Measurements from ENCODE around the gene CHRNA4.

Gene CHRNA4

DNA sequence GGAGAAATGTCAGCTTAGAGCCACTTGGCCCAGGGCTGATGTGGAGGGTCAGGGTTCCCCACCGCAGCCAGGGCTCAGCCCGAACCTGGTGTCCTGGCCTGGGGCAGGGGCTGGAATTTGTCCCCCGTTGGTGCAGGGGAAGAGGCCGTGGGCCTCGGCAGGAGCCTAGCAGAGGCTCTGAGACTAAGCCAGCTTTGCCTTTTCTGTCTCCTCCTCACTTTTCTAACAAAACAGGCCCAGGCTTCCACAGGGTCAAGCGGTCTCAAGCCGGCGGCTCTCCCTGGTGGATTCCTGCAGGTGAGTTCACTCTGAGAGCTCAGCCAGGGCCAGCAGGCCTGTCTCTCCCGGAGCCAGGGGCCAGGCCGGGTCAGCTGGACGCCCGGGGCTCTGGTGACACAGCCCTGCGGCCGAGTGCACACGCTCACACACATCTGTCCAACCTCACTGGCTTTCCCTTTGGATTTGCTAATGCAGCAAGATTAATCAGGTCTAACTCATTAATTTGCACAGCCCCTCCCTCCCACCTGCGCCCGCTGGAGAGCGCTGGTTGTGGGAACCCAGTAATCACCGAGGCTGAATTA is 2.9 kb upstream of the CHRNA4 start:
- DNase-seq (ENCODE audit: low read depth in 2 of 2, low spot score in 1 of 2) = no peak

DNA sequence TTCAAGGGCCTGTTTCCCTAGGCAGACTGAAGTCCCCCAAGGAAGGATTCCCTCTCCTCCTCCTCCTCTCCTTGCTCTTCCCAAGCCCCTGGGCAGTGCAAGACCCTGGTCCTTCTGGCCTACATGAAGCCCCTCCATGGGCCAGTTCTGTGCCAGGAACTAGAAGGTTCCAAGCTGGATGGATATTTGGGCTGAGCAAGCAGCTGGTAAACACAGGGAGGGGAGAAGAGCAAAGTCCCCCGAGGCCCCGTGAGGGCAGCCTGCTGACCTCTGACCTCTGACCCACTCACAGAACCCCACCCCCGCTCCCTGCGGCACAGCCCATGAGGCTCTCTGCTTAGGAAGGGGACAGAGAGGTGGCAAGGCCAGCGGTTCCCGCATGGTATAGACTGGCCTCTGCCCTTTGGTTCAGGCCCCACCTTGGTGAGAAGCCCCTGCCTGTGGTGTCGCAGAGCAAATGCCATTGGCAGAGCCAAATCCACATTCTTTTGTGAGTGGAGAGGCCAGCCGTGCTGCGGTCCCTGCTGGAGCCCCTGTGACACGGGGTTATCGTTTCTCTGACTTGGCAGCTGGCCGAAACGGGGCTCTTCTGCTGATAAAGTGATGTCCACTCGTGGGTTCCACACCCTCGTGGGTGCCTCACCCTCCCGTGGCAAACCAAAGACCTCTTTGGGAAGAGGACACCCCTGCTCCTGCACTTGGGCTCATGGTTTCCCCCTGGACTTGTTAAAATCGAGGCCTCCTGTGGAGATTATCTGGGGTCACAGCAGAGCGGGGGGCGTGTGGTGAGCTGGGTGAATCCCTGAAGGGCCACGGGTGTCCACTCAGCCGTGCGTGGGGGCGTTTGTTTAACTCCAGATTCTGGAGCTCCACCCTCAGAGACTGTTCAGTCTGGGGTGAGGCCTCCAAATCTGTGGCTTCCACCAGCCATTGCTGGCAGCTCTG is 2.1 kb upstream of the CHRNA4 start:
- no peak for DNase-seq (ENCODE audit: low read depth in 2 of 2, low spot score in 1 of 2)

DNA sequence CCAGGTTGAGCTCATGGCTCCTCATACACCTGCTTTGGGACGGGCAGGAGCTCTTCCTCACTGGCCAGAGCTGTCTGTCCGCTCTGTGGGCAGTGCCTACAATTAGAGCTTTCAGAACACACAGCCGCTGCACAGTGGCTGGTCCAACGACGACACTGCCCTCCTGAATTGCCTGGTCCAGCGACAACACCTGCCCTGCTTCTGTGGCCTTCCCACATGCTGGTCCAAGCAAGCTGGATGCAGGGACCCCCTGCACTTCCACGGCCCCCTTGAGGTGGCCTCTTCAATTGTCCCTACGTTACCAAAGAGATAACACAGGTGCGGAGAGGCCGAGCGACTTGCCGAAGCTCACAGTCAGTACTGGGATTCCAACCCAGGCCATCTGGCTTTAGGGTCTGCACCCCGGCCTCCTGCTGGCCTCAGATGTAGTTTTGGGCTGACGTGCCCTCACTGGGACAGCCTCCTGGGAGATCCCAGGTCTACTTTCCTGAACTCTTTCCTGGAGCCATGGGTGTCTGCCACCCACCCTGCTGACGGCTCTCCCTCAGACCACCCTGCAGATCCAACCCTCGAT is 1.4 kb upstream of the CHRNA4 start:
- DNase-seq (ENCODE audit: low read depth in 2 of 2, low spot score in 1 of 2) = no peak

DNA sequence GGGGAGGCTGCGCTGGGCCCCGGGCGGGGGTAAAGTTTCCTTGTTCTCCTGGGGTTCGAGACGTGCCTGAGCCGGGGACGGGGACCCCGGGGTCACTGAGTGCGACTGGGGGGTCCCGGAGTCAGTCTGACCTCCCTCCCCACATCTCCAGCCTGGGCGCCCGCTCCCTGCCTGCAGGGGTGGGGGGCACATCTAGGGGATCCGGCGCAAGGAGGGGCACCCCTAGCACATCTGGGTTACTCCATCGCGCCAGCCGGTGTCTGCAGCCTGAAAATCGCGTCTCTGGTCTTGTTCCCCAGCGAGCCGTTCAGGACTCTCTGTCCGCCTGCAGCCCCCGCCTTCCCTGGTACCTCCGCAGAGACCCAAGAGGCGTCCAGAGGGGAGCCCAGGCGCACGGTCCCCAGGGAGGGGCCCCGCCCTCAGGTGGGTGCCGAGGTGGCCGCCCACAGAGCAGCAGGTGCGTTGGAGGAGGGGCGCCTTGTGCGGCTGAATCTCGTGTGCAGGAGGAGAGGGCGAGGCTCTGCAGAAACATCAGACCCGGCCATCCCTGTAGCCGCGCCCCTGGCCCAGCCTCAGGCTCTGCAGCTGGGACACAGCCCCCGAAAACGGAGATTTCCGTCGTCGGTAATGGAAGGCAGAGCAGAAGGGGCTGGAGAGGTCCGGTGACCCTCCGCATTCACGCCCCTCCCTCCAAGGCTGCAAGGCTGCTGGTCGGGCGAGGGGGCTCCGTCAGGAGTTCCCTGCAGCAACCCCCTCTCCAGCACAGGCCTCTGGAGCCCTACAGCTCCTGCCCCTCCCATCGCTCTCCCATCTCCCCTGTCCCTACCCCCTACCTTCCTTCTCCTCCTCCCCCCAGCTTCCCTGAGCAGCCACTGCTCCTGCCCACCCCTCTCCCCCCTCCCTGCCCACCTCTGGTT is 628 bp upstream of the CHRNA4 start:
- no peak for DNase-seq (ENCODE audit: low read depth in 2 of 2, low spot score in 1 of 2)

DNA sequence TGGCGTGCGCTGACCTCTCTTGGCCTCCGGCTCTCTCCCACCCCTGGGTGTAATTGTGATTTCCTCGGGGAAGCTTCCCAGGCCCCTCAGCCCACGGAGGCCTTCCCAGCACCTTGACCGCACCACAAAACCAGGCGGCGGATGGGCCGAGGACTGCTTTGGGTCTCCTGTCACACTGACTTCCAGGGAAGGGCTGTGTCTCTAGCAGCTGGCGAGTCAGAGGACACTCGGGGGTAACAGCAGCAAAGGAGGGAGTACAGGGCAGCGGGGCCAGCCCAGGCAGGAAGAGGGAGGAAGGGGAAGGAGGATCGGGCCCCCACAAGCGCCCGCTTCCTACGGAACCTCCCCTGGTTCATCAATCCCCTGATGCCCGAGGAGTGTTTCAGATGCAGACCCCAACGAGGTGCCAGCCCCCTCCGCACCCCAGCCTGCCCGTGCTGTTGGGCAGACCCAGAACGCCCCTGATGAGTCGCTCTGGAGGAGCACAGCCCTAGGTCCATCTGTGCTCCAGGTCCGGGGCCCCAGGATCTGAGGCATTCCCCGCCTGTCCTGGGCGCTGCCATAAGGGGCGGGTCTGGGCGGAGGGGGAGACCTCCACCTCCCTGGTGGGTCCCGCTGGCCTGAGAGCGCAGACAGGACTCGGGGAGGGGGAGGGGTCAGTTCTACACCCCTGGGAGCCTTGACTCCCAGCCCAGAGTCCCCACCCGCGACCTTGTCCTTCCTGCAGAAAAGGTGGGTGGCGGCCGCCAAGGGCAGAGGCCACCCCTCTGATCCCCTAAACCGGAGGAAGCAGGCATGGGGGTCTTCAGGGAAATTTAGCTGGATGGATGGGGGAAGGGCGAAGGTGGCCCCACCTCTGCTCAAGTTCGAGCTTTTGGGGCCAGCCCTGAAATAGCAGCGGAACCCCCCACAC is 956 bp downstream of the CHRNA4 start:
- DNase-seq (ENCODE audit: low read depth in 2 of 2, low spot score in 1 of 2) = no peak

DNA sequence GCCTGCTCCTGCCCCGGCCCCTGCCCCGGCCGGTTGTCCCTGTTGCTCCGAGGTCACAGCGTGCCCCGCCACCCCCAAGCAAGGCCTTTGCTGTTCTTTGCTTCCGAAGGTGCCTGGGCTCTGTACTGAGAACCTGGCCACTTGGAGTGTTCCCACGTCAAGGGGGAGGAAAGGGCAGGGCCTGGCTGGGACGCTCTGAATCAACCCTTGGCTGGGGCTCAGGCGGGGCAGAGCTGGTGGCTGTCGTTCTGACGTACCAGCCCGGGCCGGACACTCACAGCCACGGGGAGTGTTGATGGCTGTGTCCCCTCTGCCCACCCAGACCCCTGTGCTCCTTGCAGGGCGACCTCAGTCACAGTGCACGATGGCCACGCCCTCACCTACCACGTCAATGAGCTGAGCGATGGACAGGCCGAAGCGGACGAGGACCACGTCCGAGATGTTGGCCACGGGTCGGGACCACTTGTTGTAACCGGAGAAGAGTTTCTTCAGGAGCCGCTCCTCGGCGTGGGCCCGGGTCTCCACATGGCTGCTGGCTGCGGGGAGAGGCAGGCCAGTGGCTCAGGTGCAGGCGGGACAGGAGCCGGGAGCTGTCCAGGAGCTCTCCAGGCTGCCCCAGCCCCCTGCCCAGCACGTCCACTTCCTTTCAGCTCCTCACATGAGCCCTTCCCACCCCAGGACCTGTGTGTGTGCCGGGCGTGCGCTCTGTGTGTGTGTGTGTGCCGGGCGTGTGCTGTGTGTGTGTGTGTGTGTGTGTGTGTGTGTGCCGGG is 1.8 kb downstream of the CHRNA4 start:
- no peak for DNase-seq (ENCODE audit: low read depth in 2 of 2, low spot score in 1 of 2)

DNA sequence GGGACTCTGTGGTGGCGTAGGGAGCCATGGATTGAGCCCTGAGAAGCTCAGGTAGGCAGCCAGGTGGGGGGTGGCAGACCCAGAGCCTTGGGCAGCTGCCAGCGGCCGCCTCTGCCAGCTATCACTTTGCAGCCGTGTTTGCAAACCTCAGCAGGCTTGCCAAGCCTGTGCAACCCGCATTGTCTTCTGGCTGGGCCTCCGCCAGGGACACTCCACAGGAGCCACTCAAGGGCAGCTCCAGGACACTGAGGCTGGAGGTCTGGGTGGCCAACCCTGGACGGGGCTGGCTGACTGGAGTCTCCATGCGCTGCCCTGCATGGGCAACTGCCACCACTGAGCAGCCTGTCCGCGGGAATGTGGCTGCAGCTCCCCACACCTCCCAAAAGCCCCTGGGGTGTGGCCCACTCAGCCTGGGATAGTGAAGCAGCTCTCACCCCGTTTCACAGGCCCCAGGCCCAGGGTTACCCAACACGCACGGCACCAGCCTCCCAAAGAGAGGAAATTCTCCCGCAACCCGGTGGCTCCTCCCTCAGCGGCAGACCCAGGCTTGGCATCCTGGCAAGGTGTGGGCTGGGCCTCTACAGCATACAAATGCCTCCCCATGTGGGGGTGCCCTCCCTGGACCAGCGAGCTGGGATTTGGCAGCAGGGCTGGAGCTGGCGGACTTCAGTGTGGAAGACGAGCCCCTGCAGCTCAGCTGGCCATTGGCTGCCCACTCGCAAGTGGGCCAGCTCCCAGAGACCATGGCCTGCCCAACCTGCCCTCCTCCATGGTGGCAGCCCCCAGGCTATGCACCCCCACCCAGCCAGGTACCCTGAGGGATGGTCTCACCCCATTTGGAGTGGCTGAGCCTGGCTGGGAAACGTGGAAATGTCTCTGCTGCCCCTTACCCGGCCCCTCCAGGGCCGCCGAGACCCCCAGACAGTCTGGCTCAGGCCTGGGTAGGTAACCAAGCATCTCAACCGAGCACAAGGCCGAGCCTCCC is 2.9 kb downstream of the CHRNA4 start:
- DNase-seq (ENCODE audit: low read depth in 2 of 2, low spot score in 1 of 2) = no peak

DNA sequence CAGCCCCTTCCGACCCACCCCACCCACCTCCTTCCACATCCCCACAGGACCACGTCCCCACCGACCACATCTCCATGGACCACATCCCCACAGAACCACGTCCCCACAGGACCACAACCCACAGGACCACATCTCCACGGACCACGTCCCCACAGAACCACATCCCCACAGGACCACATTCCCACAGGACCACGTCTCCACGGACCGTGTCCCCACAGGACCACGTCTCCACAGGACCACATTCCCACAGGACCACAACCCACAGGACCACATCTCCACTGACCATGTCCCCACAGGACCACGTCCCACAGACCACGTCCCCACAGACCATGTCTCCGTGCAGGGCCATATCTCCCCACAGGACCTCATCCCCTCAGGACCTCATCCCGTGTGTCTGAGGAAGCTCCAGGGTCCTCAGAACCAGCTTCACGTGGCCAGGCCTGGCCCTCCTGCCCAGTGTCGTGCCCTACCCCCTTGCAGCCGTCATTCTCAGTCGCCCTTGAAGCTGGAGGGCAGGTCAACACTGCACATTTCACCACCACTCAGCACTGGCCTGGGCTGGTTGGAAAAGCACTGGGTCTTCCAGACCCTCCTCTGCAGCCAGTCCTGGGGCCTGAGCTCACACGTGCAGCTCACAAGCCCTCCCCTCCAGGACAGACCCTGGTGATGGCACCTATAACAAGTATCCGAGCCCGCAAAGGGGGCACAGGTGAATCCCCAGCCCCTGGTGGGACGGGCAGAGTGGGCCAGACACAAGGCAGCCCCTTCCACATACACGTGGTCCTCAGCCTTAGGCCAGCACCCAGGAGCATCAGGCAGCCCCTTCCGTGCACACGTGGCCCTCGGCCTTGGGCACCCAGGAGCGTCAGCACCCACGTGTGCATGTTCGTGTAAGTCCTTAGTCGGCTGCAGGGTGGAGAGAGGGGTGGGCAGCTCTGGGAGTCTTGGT is 3.9 kb downstream of the CHRNA4 start:
- no peak for DNase-seq (ENCODE audit: low read depth in 2 of 2, low spot score in 1 of 2)

DNA sequence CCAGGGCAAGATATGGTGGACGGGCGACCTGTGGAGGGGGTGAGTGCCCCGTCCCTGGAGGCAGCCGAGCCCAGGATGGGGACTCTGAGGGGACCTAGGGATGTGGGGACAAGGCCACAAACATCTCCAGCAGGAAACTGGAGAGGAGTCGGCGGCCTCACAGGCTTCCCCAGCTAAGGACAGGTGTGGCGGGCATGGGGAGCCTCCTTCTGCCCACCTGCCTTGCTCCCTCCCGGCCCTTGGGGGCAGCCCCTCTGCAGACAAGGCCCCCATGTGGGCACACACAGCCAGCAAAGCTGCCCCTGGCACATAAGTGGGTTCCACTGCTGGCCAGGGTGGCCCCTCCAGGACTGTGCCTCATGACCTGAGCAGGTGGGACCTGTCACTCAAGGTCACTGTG is 4.6 kb downstream of the CHRNA4 start:
- DNase-seq (ENCODE audit: low read depth in 2 of 2, low spot score in 1 of 2) = no peak

DNA sequence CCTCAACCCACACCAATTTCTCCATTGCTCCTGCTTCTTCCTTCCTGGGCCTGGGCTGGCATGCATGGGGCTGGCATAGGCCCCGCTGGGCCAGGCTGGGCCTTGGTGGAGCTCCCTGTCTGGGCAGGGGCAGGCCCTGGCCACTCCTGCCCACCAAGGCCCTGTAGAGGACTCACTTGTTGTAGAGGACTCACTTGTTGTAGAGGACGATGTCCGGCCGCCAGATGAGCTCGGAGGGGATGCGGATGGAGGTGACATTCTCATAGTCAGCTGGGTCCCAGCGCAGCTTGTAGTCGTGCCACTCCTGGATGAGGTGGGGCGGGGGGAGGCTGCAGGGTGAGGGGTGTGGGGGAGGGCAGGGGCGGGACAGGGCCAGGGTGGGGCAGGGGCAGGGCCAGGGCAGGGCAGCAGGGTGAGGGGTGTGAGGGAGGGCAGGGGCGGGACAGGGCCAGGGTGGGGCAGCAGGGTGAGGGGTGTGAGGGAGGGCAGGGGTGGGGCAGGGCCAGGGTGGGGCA is 5.3 kb downstream of the CHRNA4 start:
- no peak for DNase-seq (ENCODE audit: low read depth in 2 of 2, low spot score in 1 of 2)

DNA sequence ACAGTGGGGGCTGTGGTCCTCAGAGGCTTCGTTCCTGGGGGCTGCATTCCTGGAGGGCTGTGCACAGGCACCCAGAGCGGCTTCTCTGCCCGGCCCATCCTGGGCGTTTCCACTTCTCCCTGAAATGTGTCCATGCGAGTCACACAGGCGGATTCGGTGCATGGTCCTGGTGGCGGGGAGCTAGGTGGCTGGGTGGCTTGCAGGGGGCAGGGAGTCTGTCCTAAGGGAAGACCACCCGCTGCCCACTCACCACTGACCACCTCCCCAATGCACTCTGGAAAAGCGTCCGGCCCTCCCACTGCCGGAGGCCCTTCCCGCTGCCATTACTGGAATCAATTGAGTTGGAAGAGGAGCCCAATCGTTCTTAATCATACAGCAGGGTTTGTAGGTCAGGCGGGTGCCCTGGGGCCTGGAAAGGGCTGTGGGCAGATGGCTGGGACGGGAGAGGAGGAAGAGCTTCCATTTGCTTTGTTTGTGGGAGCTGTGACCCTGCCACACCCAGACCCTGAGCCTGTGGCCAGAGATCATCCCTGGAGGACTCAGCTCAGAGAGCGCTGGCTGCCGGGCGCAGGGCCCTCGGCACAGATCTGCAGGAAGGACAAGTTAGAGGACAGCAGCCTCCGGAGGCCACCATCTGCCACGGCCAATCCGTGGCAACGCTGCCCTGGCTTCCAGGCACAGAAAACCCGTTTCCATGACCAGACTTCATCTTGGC is 6.4 kb downstream of the CHRNA4 start:
- no peak for DNase-seq (ENCODE audit: low read depth in 2 of 2, low spot score in 1 of 2)

DNA sequence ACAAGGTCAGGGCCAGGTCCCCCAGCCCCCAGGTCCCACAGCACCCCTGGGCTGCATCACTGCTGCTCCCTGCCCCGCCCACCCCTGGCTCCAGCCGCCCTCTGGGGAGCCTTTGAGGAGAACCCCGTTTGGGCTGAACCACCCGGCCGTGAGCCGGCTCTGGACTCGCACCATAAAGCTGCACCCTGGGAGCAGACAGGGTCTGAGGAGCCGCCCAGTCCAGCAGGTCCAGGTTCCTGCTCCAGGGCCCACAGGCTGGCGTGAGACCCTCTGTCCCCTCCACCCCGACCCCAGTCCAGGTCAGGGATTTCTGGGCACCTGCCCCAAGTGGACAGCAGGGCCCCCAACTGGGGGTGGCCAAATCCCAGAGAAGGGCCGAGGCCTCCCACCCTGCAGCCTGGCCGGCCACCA is 8.3 kb downstream of the CHRNA4 start:
- no peak for DNase-seq (ENCODE audit: low read depth in 2 of 2, low spot score in 1 of 2)

DNA sequence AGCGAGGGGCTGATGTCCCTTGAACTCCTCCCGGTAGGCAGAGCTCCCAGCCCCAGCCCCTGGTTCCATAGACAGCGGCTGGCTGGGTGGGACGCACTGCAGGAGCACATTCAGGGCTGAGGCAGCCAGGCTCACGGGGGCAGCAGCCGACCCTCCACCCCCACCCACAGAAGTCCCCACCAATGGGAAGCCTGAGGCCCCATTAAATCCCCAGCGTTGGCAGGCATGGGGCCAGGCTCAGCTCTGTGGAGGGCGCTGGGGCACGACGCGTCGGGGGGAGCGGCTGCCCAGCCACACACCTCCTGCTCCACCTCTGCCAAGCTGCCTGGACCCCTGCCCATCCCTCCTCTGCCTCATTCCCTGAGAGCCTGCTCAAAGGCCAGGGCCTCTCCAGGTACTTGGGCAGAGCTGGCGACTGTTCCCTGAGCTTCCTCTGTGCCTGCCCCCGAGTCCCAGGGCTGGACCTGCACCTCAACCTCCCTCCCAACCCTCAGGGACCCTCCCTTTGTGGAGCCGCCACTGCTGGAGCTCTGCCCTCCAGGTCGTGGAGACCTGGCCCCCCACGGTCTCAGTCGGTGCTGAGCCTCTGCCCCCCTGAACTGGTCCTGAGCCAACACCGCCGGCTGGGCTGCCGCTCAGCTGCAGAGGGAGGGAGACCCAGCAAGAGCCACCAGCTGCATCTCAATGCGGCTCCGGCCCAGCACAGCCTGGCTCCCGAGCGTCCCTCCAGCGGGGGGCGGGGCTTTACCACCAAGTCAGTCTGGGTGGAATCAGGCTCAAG is 9.1 kb downstream of the CHRNA4 start:
- no peak for DNase-seq (ENCODE audit: low read depth in 2 of 2, low spot score in 1 of 2)

DNA sequence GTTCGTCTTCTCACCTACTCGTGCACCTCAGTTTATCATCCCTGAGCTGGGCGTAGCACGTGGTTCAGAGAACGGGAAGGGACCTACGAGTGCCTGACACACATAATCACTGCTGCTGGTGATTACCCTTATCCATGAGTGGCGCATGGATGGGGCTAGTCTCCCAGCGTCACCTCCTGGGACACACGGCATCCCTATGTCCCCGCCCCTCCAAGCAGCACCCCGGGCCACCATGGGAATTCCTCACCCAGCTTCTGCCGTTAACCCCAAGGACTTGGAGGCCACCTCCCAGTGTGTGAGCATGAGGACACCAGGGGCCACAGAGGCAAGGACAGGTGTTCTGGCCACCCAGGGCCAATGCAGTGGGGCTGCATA is 9.8 kb downstream of the CHRNA4 start:
- DNase-seq (ENCODE audit: low read depth in 2 of 2, low spot score in 1 of 2) = no peak

DNA sequence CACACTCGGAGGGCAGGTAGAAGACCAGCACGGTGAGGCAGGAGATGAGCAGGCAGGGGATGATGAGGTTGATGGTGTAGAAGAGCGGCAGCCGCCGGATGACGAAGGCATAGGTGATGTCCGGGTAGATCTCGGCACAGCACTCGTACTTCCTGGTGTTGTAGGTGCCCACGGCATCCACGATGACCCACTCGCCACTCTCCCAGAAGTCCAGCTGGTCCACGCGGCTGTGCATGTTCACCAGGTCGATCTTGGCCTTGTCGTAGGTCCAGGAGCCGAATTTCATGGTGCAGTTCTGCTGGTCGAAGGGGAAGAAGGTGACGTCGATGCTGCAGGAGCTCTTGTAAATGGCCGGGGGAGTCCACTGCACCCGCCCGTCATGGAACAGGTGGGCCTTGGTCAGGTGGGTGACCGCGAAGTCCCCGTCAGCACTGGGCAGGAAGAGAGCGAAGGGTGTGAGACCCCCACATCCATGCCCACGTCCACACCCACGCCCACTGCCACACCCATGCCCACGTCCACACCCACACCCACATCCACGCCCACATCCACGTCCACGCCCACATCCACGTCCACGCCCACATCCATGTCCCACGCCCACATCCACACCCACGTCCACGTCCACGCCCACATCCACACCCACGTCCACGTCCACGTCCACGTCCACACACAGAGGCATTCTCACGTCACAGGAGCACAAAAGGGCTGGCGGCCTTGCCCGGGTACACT is 10.4 kb downstream of the CHRNA4 start:
- DNase-seq (ENCODE audit: low read depth in 2 of 2, low spot score in 1 of 2) = no peak

Measured in stimulated activated CD8-positive, alpha-beta memory T cell treated with anti-CD3 and anti-CD28 coated beads, Interleukin-4, amount 100 ng/mL, for 4 hours (primary cell).